WERI-Rb-1 (cell line): ENCODE data around the gene HMCN1.

Source experiments
- DNase-seq: peaks from one replicate; pipeline ENCODE4 v3.0.0-alpha.2; 2020
- H3K27ac ChIP-seq: fragments of 250-450 bp; sonication (Bioruptor Pico); 2 replicates; pipeline ENCODE4 v1.5.1; 2020; ENCODE audit warnings: mild to moderate bottlenecking, moderate library complexity
- H3K27me3 ChIP-seq: fragments of 250-450 bp; sonication (Bioruptor Pico); 2 replicates; pipeline ENCODE4 v1.5.1; 2021; ENCODE audit warnings: mild to moderate bottlenecking, low read depth, moderate library complexity; ENCODE audit not compliant: insufficient read depth, severe bottlenecking
- H3K36me3 ChIP-seq: fragments of 250-450 bp; sonication (Bioruptor Pico); 2 replicates; pipeline ENCODE4 v1.5.1; 2020; ENCODE audit warnings: mild to moderate bottlenecking, moderate library complexity
- H3K4me3 ChIP-seq: 2 replicates; pipeline ENCODE4 v1.5.1; 2011; ENCODE audit warnings: low read depth, mild to moderate bottlenecking, control low read depth, low read length
- H3K9me3 ChIP-seq: fragments of 250-450 bp; sonication (Bioruptor Pico); 2 replicates; pipeline ENCODE4 v1.5.1; 2021; ENCODE audit warnings: mild to moderate bottlenecking, moderate library complexity; ENCODE audit not compliant: severe bottlenecking
- CTCF ChIP-seq: IDR thresholded peaks from 2 replicates; pipeline ENCODE4 v1.5.1; 2011; ENCODE audit warnings: low read depth, mild to moderate bottlenecking, control low read depth, inconsistent platforms, low read length

The HMCN1 gene

GRCh38 chr1:186235696-186236095 is 501.5 kb downstream of the HMCN1 start:
- no peak for TF ChIP-seq CTCF
- Histone ChIP-seq H3K9me3 (no peaks in the 10 kb centered on the region), H3K36me3 (no peaks in the 10 kb centered on the region), H3K4me3 (no peak overlapping the region), H3K27me3 (no peaks in the 10 kb centered on the region), H3K27ac (no peak overlapping the region)
- no peak for DNase-seq

GRCh38 chr1:186236921-186237320 is 502.7 kb downstream of the HMCN1 start:
- DNase-seq = no peak
- no peaks in the 10 kb centered on the region for H3K36me3 ChIP-seq
- H3K9me3 ChIP-seq = no peaks in the 10 kb centered on the region
- no peak overlapping the region for H3K27ac ChIP-seq
- TF ChIP-seq CTCF = no peak
- H3K27me3 ChIP-seq = no peaks in the 10 kb centered on the region
- no peak overlapping the region for H3K4me3 ChIP-seq

GRCh38 chr1:186239171-186239570 is 505.0 kb downstream of the HMCN1 start:
- no peak overlapping the region for H3K4me3 ChIP-seq
- TF ChIP-seq CTCF = no peak
- no peak for DNase-seq
- H3K36me3 ChIP-seq = no peaks in the 10 kb centered on the region
- H3K27ac ChIP-seq = no peak overlapping the region
- no peaks in the 10 kb centered on the region for H3K27me3 ChIP-seq
- H3K9me3 ChIP-seq = no peaks in the 10 kb centered on the region

- H3K27me3 ChIP-seq = no peaks in the 10 kb centered on the region
- H3K9me3 ChIP-seq = no peaks in the 10 kb centered on the region
- DNase-seq = no peak
- no peak for TF ChIP-seq CTCF
- no peaks in the 10 kb centered on the region for H3K36me3 ChIP-seq
- H3K27ac ChIP-seq = no peak overlapping the region
- H3K4me3 ChIP-seq = no peak overlapping the region
Observed at GRCh38 chr1:186240436-186240835, 506.2 kb downstream of the HMCN1 start.
